Femur (tissue), 1 donor: Measurements from ENCODE around the gene MRM3.
A peak's percentile ranks its signal among the peaks of the same experiment; 100 is the strongest.
"Not testable (repeated sequence)": the region's sequence is repeated elsewhere in the genome, so short reads cannot be mapped to it uniquely, and the experiment has no call there.

Source experiments
- DNase-seq: peaks from one replicate; pipeline ENCODE4 v3.0.0-alpha.2; 2017

Gene MRM3

GRCh38 chr17:828761-829160, 46.6 kb downstream of the MRM3 start:
- no peak for DNase-seq

DNA sequence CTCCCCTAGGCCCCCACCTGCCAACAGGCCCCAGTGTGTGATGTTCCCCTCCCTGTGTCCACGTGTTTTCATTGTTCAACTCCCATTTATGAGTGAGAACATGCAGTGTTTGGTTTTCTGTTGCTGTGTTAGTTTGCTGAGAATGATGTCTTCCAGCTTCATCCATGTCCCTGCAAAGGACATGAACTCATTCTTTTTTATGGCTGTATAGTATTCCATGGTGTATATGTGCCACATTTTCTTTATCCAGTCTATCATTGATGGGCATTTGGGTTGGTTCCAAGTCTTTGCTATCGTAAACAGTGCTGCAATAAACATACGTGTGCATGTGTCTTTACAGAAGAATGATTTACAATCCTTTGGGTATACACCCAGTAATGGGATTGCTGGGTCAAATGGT, 47.5 kb downstream of the MRM3 start:
- DNase-seq, result not testable (repeated sequence)

DNA sequence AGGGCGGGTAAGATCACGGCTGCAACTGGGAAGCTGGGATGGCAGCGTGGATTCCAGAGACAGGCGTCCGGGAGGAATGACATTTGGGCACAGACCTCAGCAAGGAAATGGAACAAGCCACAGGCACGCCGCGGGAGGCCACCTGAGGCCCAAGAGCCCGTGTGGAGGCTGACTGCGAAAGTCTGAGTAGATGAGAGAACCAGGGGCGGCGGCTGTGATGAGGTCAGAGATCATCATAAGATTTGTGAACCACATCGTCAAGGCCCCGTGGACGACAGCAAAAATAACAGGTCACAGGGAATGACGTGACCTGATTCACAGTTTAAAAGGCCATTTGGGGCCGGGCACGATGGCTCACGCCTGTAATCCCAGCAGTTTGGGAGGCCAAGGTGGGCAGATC, 48.2 kb downstream of the MRM3 start:
- DNase-seq, result no peak

GRCh38 chr17:830950-831349, 48.8 kb downstream of the MRM3 start:
- DNase-seq, result no peak

- no peak for DNase-seq
Measured at GRCh38 chr17:834136-834535, 52.0 kb downstream of the MRM3 start.

DNA sequence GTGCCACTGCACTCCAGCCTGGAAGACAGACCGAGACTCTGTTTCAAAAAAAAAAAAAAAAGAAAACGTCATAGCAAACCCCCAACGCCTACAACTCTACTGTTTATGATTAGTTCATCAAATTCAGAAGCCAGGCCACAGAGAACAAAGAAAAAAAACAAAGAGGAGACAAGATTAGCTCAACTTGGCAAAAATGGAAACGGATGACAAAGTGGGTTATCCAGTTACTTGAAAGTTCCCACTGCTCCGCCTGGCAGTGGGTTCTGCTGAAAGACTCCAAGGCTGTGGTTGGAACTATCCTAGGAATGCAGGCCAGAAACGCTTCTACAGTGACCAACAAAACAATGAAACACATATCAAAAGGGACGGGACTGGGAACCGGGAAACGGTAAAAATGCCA, 53.1 kb downstream of the MRM3 start:
- DNase-seq, result peak; percentile 85

GRCh38 chr17:835721-836120, 53.6 kb downstream of the MRM3 start:
- DNase-seq, result not testable (repeated sequence)

GRCh38 chr17:836151-836550, 54.0 kb downstream of the MRM3 start:
- DNase-seq, result peak; percentile 65

GRCh38 chr17:838486-838885, 56.3 kb downstream of the MRM3 start:
- DNase-seq, result no peak

DNA sequence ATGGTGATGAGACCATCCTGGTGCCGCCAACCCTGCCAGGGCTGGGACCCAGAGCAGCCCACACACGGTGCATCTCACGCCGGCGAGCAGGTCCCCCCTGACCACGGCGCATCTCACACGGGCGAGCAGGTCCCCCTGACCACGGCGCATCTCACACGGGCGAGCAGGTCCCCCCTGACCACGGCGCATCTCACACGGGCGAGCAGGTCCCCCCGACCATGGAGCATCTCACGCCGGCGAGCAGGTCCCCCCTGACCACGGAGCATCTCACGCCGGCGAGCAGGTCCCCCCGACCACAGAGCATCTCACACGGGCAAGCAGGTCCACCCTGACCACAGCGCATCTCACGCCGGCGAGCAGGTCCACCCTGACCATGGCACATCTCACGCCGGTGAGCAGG, 59.2 kb downstream of the MRM3 start:
- DNase-seq, result no peak
